ENCODE data around the gene GNS. TPM values are rescaled to one million over a fixed set of nuclear protein-coding genes. Genes with fewer than 3 reads are reported as not detected.

Gene GNS
- total RNA-seq, 1 donor from 2014 or later, result 199 TPM

GRCh38 chr12:64679487-64680001 is 79.7 kb downstream of the GNS start:
- no peak overlapping the region for H3K4me3 ChIP-seq
- TF ChIP-seq CTCF (IDR thresholded peaks at IDR 0.05), result no peak
- H3K36me3 ChIP-seq, result no peaks in the 10 kb centered on the region
- no peaks in the 10 kb centered on the region for H3K9me3 ChIP-seq
- DNase-seq, result peak; percentile 74
- peak overlapping the region; percentile 70 for H3K27ac ChIP-seq
- ATAC-seq, result peak; percentile 89 to 94
- intact Hi-C loops (cut with DNase I), result no loop called here
- H3K27me3 ChIP-seq (ENCODE audit: low read depth), result no peaks in the 10 kb centered on the region
- H3K4me1 ChIP-seq, result peaks cover 90% of the 10 kb centered on the region

GRCh38 chr12:64678835-64679234 is 80.4 kb downstream of the GNS start:
- no peaks in the 10 kb centered on the region for H3K27me3 ChIP-seq (ENCODE audit: low read depth)
- H3K36me3 ChIP-seq, result no peaks in the 10 kb centered on the region
- no peak for DNase-seq
- no peak overlapping the region for H3K4me3 ChIP-seq
- peaks cover 90% of the 10 kb centered on the region for H3K4me1 ChIP-seq
- peak overlapping the region; percentile 70 for H3K27ac ChIP-seq
- ATAC-seq, result no peak
- no peaks in the 10 kb centered on the region for H3K9me3 ChIP-seq
- TF ChIP-seq CTCF (IDR thresholded peaks at IDR 0.05), result no peak
- intact Hi-C loops (cut with DNase I), result no loop called here

GRCh38 chr12:64678248-64678647 is 81.0 kb downstream of the GNS start:
- H3K9me3 ChIP-seq, result no peaks in the 10 kb centered on the region
- no peaks in the 10 kb centered on the region for H3K27me3 ChIP-seq (ENCODE audit: low read depth)
- TF ChIP-seq CTCF (IDR thresholded peaks at IDR 0.05), result no peak
- no peak for ATAC-seq
- H3K4me3 ChIP-seq, result no peak overlapping the region
- intact Hi-C loops (cut with DNase I), result no loop called here
- no peak for DNase-seq
- peaks cover 90% of the 10 kb centered on the region for H3K4me1 ChIP-seq
- H3K36me3 ChIP-seq, result no peaks in the 10 kb centered on the region
- peak overlapping the region; percentile 70 for H3K27ac ChIP-seq

GRCh38 chr12:64675795-64676194 is 83.4 kb downstream of the GNS start:
- intact Hi-C loops (cut with DNase I), result no loop called here
- ATAC-seq, result peak in 1 of 2 donors; percentile 34

GRCh38 chr12:64674367-64674922 is 84.8 kb downstream of the GNS start:
- peaks cover 99% of the 10 kb centered on the region for H3K4me1 ChIP-seq
- no peaks in the 10 kb centered on the region for H3K27me3 ChIP-seq (ENCODE audit: low read depth)
- H3K36me3 ChIP-seq, result no peaks in the 10 kb centered on the region
- intact Hi-C loops (cut with DNase I), result no loop called here
- H3K4me3 ChIP-seq, result no peak overlapping the region
- no peak for ATAC-seq
- peak overlapping the region; percentile 78 for H3K27ac ChIP-seq
- no peak for DNase-seq
- no peaks in the 10 kb centered on the region for H3K9me3 ChIP-seq
- no peak for TF ChIP-seq CTCF (IDR thresholded peaks at IDR 0.05)

More at GRCh38 chr12:64675795-64676194, 83.4 kb downstream of the GNS start:
- H3K9me3 ChIP-seq, result no peaks in the 10 kb centered on the region
- no peaks in the 10 kb centered on the region for H3K36me3 ChIP-seq
- no peaks in the 10 kb centered on the region for H3K27me3 ChIP-seq (ENCODE audit: low read depth)
- peaks cover 96% of the 10 kb centered on the region for H3K4me1 ChIP-seq
- no peak overlapping the region for H3K4me3 ChIP-seq
- TF ChIP-seq CTCF (IDR thresholded peaks at IDR 0.05), result no peak
- DNase-seq, result no peak
- peak overlapping the region; percentile 68 for H3K27ac ChIP-seq

Data from lower lobe of right lung (tissue), 2 donors.